Right ventricle myocardium superior (tissue), 1 donor: Measurements from ENCODE around the gene CUL5. TPM values are rescaled to one million over a fixed set of nuclear protein-coding genes. Genes with fewer than 3 reads are reported as not detected.

Source experiments
- ATAC-seq: fragments of 200-7000 bp; cut with Tn5 transposase; one replicate; pipeline ENCODE4 v1.9.1; 2020; ENCODE audit warnings: mild to moderate bottlenecking; ENCODE audit not compliant: poor library complexity
- DNase-seq: peaks from one replicate; pipeline ENCODE4 v3.0.0-alpha.2; 2020
- intact Hi-C: fragments of 100-400 bp; cut with DNase I; formaldehyde crosslinking; loops from one replicate; pipeline ENCODE4 v1.11.2; 2022
- long read RNA-seq: library from polyadenylated mRNA; unstranded; transcript quantifications from one replicate; pipeline ENCODE4 v2.0.0, GENCODE V29; 2021
- total RNA-seq: library from RNA; stranded (reverse); fragmentation: NEBNext Ultra II Directional; extraction: Animal tissue kit (Norgen Biotek cat#: 25700); gene quantifications from one replicate; pipeline ENCODE4 v1.2.1, GENCODE V29; 2021
- donor health status: DM: no; HTN: yes; CAD: no; lungs with severe emphysema.

CUL5 gene
- 37.6 TPM for total RNA-seq
- long read RNA-seq, full-length matches to known transcripts = 15 of 21 reads
- long read RNA-seq, partial matches to known transcripts = 1 of 21 reads
- long read RNA-seq, other reads (novel, unspliced or antisense) = 5 of 21 reads

GRCh38 chr11:108008656-108009496 is at the start of gene CUL5:
CUL5 (plus strand) TSS chr11:108008898; CDS start chr11:108009349, 451 bp downstream.
- intact Hi-C loops = no loop called here
- peak; percentile 98 for ATAC-seq
- peak; percentile 96 for DNase-seq

- ATAC-seq = no peak
Observed at GRCh38 chr11:107961480-107961879, 47.2 kb upstream of the CUL5 start.

DNA sequence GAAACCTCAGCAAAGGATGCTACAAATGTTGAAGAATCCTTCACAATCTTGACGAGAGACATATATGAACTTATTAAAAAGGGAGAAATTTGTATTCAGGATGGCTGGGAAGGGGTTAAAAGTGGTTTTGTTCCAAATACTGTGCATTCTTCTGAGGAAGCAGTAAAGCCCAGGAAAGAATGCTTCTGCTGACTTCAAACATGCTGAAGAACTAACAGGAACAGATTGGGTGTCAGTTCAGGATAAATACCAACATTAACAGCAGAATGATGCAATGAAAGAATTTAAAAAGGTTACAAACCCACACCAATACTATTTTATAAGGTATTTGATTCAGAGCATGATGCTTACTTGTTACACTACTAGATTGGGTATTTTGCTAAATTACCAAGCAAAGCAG is 46.5 kb upstream of the CUL5 start:
- no peak for ATAC-seq
- intact Hi-C loops = no loop called here

More at GRCh38 chr11:107961480-107961879, 47.2 kb upstream of the CUL5 start:
- intact Hi-C loops = no loop called here
- no peak for DNase-seq

DNA sequence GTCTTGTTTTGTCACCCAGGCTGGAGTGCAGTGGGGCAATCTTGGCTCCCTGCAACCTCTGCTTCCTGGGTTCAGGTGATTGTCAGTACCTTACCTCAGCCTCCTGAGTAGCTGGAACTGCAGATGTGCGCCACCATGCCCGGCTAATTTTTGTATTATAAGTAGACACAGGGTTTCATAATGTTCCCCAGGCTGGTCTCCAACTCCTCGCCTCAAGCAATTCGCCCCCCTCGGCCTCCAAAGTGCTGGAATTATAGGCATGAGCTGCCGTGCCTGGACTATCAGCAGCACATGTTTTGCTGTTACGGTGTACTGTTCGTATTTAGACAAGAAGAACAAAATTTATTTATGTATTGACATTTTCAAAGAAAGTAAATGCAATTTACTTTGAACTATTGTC is 45.6 kb upstream of the CUL5 start:
- intact Hi-C loops = no loop called here

More for the DNA sequence above, 46.5 kb upstream of the CUL5 start:
- no peak for DNase-seq

GRCh38 chr11:107969219-107969618 is 39.5 kb upstream of the CUL5 start:
- DNase-seq (no peak), ATAC-seq (no peak)
- intact Hi-C loops = no loop called here

More for the DNA sequence above, 45.6 kb upstream of the CUL5 start:
- no peak for ATAC-seq
- DNase-seq = no peak

- intact Hi-C loops = no loop called here
- DNase-seq (no peak), ATAC-seq (no peak)
Observed at GRCh38 chr11:107970049-107970448, 38.6 kb upstream of the CUL5 start.

- ATAC-seq = no peak
- DNase-seq = no peak
- intact Hi-C loops = no loop called here
Observed at GRCh38 chr11:107973641-107974040, 35.1 kb upstream of the CUL5 start.

- ATAC-seq (no peak), DNase-seq (no peak)
- intact Hi-C loops = no loop called here
Observed at GRCh38 chr11:107988397-107989158, 20.1 kb upstream of the CUL5 start.

GRCh38 chr11:107991868-107992414 is 16.8 kb upstream of the CUL5 start:
- intact Hi-C loops = no loop called here
- DNase-seq (no peak), ATAC-seq (no peak)

DNA sequence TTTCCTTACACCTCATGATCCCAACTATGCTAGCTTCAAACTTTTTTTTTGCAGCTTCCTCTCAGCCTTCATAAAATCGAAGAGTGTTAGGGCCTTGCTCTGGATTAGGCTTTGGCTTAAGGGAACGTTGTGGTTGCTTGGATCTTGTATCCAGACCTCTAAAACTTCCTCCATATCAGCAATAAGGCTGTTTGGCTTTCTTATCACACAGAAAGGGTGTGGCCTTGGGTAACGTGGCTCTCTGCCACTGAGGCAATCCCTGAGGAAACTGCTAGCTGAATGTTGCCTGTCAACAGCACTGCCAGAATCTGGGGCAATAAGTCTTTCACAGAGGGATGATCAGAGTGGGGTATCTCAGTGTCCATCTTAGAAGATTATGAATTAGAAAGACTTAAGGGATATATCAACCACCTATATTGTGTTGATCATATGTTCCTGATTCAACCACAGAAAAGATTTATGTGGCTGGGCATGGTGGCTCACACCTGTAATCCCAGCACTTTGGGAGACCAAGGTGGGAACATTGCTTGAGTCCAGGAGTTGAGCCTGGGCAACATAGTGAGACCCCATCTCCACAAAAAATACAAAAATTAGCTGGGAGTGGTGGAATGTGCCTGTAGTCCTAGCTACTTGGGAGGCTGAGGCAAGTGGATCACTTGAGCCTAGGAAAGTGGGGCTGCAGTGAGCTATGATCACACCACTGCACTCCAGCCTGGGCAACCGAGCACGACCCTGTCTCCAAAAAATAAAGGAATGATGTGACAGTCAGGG is 12.5 kb upstream of the CUL5 start:
- ATAC-seq = no peak
- no peak for DNase-seq
- intact Hi-C loops = no loop called here

DNA sequence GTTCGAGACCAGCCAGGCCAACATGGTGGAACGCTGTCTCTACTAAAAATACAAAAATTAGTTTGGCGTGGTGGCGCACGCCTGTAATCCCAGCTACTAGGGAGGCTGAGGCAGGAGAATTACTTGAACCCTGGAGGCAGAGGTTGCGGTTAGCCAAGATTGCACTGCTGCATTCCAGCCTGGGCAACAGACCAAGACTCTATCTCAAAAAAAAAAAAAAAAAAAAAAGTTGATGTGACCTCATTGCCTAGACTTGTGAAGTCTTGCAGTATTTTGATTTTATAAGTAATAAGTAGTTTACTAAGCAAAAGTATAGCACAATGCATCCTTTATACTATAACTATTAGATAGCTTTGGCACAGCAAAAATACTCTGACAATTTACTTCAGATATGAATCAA is 9.9 kb upstream of the CUL5 start:
- no peak for ATAC-seq
- intact Hi-C loops = no loop called here
- no peak for DNase-seq

- intact Hi-C loops = no loop called here
- DNase-seq (no peak), ATAC-seq (no peak)
Observed at GRCh38 chr11:107999759-108000455, 8.8 kb upstream of the CUL5 start.

GRCh38 chr11:108002476-108002875 is 6.2 kb upstream of the CUL5 start:
- DNase-seq (no peak), ATAC-seq (no peak)
- intact Hi-C loops = no loop called here

DNA sequence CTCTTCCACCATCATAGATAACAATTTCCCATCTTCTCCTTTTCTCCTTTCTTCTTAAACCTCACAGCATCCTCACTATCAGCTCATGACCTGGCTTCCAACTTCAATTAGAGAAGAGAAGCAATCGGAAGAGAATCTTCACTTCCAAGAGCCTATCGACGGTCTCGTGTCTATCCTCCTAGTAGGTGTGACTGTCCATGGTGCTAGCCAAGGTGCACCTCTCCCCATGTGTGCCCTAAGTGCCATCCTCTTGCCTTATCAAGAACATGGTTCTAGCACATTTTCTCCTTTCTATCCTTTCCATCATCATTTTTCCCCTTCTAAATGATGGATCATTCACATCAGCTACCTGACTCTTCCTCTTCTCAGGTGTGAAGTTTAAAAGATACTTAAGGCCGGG is 5.1 kb upstream of the CUL5 start:
- ATAC-seq (no peak), DNase-seq (no peak)
- intact Hi-C loops = no loop called here

DNA sequence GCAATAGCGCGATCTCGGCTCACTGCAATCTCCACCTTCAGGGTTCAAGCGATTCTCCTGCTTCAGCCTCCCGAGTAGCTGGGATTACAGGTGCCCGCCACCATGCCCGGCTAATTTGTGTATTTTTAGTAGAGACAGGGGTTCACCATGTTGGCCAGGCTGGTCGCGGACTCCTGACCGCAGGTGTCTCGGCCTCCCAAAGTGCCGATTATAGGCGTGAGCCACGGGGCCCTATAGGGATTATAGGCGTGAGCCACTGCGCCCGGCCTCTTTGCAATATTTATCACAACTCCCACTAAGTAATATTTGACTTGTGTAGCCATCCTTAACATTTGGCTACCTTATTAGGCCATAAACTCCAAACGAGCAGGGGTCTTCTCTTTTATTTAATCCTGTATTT is 879 bp upstream of the CUL5 start:
- intact Hi-C loops = no loop called here
- DNase-seq = no peak
- no peak for ATAC-seq

GRCh38 chr11:108009497-108010370 is 1.0 kb downstream of the CUL5 start:
- ATAC-seq (peak; percentile 22), DNase-seq (no peak)
- intact Hi-C loops = no loop called here

- intact Hi-C loops = no loop called here
- DNase-seq (no peak), ATAC-seq (no peak)
Observed at GRCh38 chr11:108012139-108012725, 3.5 kb downstream of the CUL5 start.
